PC-3 (cell line): Measurements from ENCODE around the gene KLHDC9. TPM values are rescaled to one million over a fixed set of nuclear protein-coding genes. Genes with fewer than 3 reads are reported as not detected.

Experiments
- ATAC-seq: fragments of 200-7000 bp; cut with Tn5 transposase; 2 replicates; pipeline ENCODE4 v1.9.1; 2020; ENCODE audit warnings: mild to moderate bottlenecking, moderate library complexity
- BruUV-seq: library from RNA; stranded (reverse); fragments of 400-500 nt; replicated peaks from 2 replicates; lab custom pipeline; 2021; lab: Mats Ljungman, UMichigan
- CTCF ChIA-PET: fragments of 300-600 bp; sonication (Branson Sonifier 250); formaldehyde crosslinking; loops from one replicate; lab custom pipeline; 2022; ENCODE audit warnings: antibody characterized with exemption; lab: Charles Lee
- POLR2A ChIA-PET: fragments of 300-600 bp; sonication (Branson Sonifier 250); formaldehyde crosslinking; loops from one replicate; lab custom pipeline; 2022; ENCODE audit warnings: antibody characterized with exemption; ENCODE audit not compliant: unreplicated experiment; lab: Charles Lee
- DNase-seq: peaks from one replicate; pipeline ENCODE4 v3.0.0-alpha.2; 2015
- H2AFZ ChIP-seq: fragments of 300-600 bp; sonication (generic); 2 replicates; pipeline ENCODE4 v1.6.0; 2016; ENCODE audit warnings: antibody characterized with exemption, low read length
- H3F3A ChIP-seq: fragments of 300-600 bp; sonication (generic); one replicate; pipeline ENCODE4 v1.6.0; 2017; ENCODE audit warnings: antibody characterized with exemption, low read length, control low read depth, mild to moderate bottlenecking; ENCODE audit not compliant: unreplicated experiment
- H3K27ac ChIP-seq: fragments of 300-600 bp; sonication (generic); 2 replicates; pipeline ENCODE4 v1.5.1; 2016; ENCODE audit warnings: mild to moderate bottlenecking, low read length
- H3K27me3 ChIP-seq: fragments of 300-600 bp; sonication (generic); 2 replicates; pipeline ENCODE4 v1.6.1; 2016; ENCODE audit warnings: low read length, mixed read lengths
- H3K36me3 ChIP-seq: fragments of 300-600 bp; sonication (generic); 2 replicates; pipeline ENCODE4 v1.6.1; 2016; ENCODE audit warnings: low read depth, mixed run types, low read length, mixed read lengths
- H3K4me1 ChIP-seq: fragments of 300-600 bp; sonication (generic); 2 replicates; pipeline ENCODE4 v1.5.1; 2016; ENCODE audit warnings: low read length; ENCODE audit not compliant: insufficient read depth
- H3K4me2 ChIP-seq: fragments of 300-600 bp; sonication (generic); 2 replicates; pipeline ENCODE4 v1.6.0; 2016; ENCODE audit warnings: low read length
- H3K4me3 ChIP-seq: fragments of 300-600 bp; sonication (generic); 2 replicates; pipeline ENCODE4 v1.5.1; 2016; ENCODE audit warnings: mild to moderate bottlenecking, low read length, mixed read lengths
- H3K79me2 ChIP-seq: fragments of 300-600 bp; sonication (generic); 2 replicates; pipeline ENCODE4 v1.6.1; 2017; ENCODE audit warnings: low read length, mixed read lengths
- H3K9ac ChIP-seq: fragments of 300-600 bp; sonication (generic); 2 replicates; pipeline ENCODE4 v1.6.0; 2016; ENCODE audit warnings: mild to moderate bottlenecking, low read length
- H3K9me2 ChIP-seq: fragments of 300-600 bp; sonication (generic); replicated peaks from 2 replicates; pipeline ENCODE4 v1.6.1; 2016; ENCODE audit warnings: mixed run types, low read length, mixed read lengths
- H3K9me3 ChIP-seq: fragments of 300-600 bp; sonication (generic); 2 replicates; pipeline ENCODE4 v1.6.1; 2016; ENCODE audit warnings: low read length, mixed read lengths
- H4K20me1 ChIP-seq: fragments of 300-600 bp; sonication (generic); 2 replicates; pipeline ENCODE4 v1.6.1; 2016; ENCODE audit warnings: low read length, mixed read lengths
- CTCF ChIP-seq: fragments of 300-600 bp; sonication (generic); conservative IDR thresholded peaks from 2 replicates; pipeline ENCODE4 v1.5.1; 2017; ENCODE audit warnings: antibody characterized with exemption, low read depth, mild to moderate bottlenecking, low read length
- EZH2 ChIP-seq: fragments of 300-600 bp; sonication (generic); IDR thresholded peaks from one replicate; pipeline ENCODE4 v1.6.1; 2017; ENCODE audit warnings: antibody characterized with exemption, mild to moderate bottlenecking, low read length; ENCODE audit not compliant: unreplicated experiment
- EZH2phosphoT487 ChIP-seq: fragments of 300-600 bp; sonication (generic); IDR thresholded peaks from 2 replicates; pipeline ENCODE4 v1.6.1; 2018; ENCODE audit warnings: mild to moderate bottlenecking, antibody characterized with exemption, low read length, borderline replicate concordance
- intact Hi-C: fragments of 100-400 bp; cut with micrococcal nuclease; formaldehyde crosslinking; loops from 2 replicates; pipeline ENCODE4 v1.9.0; 2023
- total RNA-seq: library from RNA; depleted of rRNA; stranded (reverse); fragments of >200 nt; gene quantifications from 2 replicates; pipeline ENCODE4 v1.2.3, GENCODE V29; 2014

Gene KLHDC9
- total RNA-seq, 1 experiment from 2014 or later, result 3.2 TPM

- H3K9me3 ChIP-seq, result no peaks in the 10 kb centered on the region
- ChIA-PET POLR2A (no interaction called here), CTCF (interaction anchor here (0.6 to 1.0 kb wide), 2 partner anchors 26 to 295 kb away, joined by 3 to 4 read pairs; no protein-coding TSS in a partner anchor)
- TF ChIP-seq CTCF, result peak; percentile 74
- no peak for TF ChIP-seq EZH2
- no peak for TF ChIP-seq EZH2phosphoT487
- ATAC-seq (peak; percentile 56), DNase-seq (peak; percentile 70)
- H3K36me3 ChIP-seq, result no peaks in the 10 kb centered on the region
- H4K20me1 ChIP-seq, result no peaks in the 10 kb centered on the region
- no peaks in the 10 kb centered on the region for H3K79me2 ChIP-seq
- H3K4me1 ChIP-seq, result no peaks in the 10 kb centered on the region
- H3F3A ChIP-seq, result no peaks in the 10 kb centered on the region
- H2AFZ ChIP-seq, result no peak overlapping the region
- intact Hi-C loops, result loop anchor here (1.0 kb wide), 2 partner anchors 26 to 67 kb away; partner anchors contain the start of gene KLHDC9
- H3K27ac ChIP-seq, result no peak overlapping the region
- no peaks in the 10 kb centered on the region for H3K27me3 ChIP-seq
- BruUV-seq, result no TSS peak
- no peak overlapping the region for H3K9ac ChIP-seq
- H3K9me2 ChIP-seq, result no peaks in the 10 kb centered on the region
- no peak overlapping the region for H3K4me3 ChIP-seq
- no peak overlapping the region for H3K4me2 ChIP-seq
These were observed 26.2 kb upstream of the KLHDC9 start for GRCh38 chr1:161071886-161072371.

- CTCF ChIA-PET, result interaction anchor here (0.8 to 1.0 kb wide), 2 partner anchors 24 to 27 kb away, joined by 3 to 4 read pairs; no protein-coding TSS in a partner anchor
- intact Hi-C loops, result loop anchor here (1.0 kb wide), 1 partner anchor 66 kb away; no protein-coding TSS in a partner anchor
These were observed 25.3 kb upstream of the KLHDC9 start for GRCh38 chr1:161072751-161073449.

More at GRCh38 chr1:161072751-161073449, 25.3 kb upstream of the KLHDC9 start:
- Histone ChIP-seq H3K4me1 (no peaks in the 10 kb centered on the region), H3K9me3 (no peaks in the 10 kb centered on the region), H3K36me3 (no peaks in the 10 kb centered on the region), H3K9ac (no peak overlapping the region), H3K4me3 (no peak overlapping the region), H3K9me2 (no peaks in the 10 kb centered on the region), H3K79me2 (no peaks in the 10 kb centered on the region), H2AFZ (no peak overlapping the region), H3K4me2 (no peak overlapping the region), H4K20me1 (no peaks in the 10 kb centered on the region), H3K27me3 (no peaks in the 10 kb centered on the region), H3F3A (no peaks in the 10 kb centered on the region), H3K27ac (no peak overlapping the region)
- ATAC-seq (no peak), DNase-seq (no peak)
- TF ChIP-seq CTCF, result no peak
- no peak for TF ChIP-seq EZH2
- no peak for TF ChIP-seq EZH2phosphoT487
- POLR2A ChIA-PET, result interaction anchor here (0.5 kb wide), 1 partner anchor 28 kb away, joined by 6 read pairs; no protein-coding TSS in a partner anchor
- BruUV-seq, result no TSS peak
